Activated effector memory CD4-positive, alpha-beta T cell treated with anti-CD3 and anti-CD28 coated beads, Interleukin-2, amount 50 U/mL, for 16 hours (primary cell): ENCODE measurements around the gene SLC35F1.
A peak's percentile ranks its signal among the peaks of the same experiment; 100 is the strongest.
"Not testable (repeated sequence)": the region's sequence is repeated elsewhere in the genome, so short reads cannot be mapped to it uniquely, and the experiment has no call there.

Experiments
- DNase-seq: peaks from one replicate; pipeline ENCODE4 v3.0.0-alpha.2; 2020

SLC35F1 gene

DNA sequence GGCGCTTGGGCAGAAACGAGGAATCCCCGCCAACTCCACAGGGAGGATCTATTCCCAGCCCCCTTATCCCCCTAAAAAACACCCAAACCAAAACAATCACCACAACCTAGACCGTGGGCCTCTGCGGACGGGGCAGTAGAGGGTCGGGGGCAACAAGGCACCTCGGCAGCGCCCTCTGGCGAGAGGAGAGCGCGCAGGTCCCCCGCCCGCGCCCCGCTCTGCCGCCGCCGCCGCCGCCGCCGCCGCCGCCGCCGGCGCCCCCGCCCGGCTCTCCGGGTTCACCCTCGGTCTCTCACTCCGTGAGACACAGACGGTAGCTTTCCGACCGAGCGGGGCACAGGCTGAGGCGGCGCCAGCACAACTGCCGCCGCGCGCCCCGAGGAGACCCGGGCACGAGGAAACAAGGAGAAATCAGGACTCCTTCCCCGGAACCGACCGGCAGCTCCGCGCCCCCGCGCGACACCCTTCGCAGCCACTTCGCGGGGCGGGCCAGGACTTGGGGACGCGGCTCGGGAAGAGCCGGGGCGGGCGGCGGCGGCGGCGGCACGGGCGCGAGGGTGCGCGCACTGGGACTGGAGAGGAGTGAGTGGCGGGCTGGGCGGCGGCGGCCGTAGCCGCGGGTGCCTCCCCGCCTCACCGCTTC is at the start of gene SLC35F1:
Gene SLC35F1 (plus strand): TSS at position 307 of the 643 bp plus-strand sequence.
- DNase-seq: peak; percentile 70

DNA sequence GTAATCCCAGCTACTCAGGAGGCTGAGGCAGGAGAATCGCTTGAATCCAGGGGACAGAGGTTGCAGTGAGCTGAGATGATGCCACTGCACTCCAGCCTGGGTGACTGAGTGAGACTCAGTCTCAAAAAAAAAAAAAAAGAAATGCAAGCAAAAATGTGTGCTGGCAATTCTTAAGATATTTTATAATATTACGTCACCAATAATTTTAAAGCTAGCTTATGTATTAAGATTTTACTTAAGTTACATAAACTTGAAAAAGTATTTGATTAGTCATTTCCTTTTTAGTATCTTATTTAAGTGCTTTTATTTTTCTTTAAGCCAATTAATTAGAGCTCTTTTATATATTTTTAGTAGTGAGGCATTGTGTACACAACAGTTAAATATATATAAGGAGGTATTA is 48.5 kb upstream of the SLC35F1 start:
- DNase-seq: not testable (repeated sequence)

DNA sequence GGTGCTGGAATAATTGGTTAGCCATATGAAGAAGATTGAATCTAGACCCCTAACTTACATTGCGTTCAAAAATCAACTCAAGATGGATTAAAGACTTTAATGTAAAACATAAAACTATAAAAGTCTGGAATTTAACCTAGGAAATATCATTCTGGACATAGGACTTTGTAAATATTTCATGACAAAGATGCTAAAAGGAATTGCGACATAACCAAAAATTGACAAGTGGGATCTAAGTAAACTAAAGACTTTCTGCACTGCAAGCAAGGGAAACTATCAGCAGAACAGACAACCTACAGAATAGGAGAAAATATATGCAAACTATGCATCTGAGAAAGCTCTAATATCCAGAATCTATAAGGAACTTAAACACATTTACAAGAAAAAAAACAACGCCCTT is 45.5 kb upstream of the SLC35F1 start:
- DNase-seq: no peak

DNA sequence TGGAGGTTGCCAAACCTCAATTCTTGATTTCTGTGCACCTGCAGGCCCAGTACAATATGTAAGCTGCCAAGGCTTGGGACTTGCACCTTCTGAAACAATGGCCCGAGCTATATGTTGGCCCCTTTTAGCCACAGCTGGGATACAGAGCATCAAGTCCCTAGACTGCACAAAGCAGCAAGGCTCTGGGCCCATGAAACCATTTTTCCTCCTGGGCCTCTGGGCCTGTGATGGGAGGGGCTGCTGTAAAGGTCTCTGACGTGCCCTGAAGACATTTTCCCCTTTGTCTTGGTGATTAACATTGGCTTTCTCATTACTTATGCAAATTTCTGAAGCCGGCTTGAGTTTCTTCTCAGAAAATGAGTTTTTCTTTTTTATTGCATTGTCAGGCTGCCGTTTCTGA is 40.5 kb upstream of the SLC35F1 start:
- no peak for DNase-seq

DNA sequence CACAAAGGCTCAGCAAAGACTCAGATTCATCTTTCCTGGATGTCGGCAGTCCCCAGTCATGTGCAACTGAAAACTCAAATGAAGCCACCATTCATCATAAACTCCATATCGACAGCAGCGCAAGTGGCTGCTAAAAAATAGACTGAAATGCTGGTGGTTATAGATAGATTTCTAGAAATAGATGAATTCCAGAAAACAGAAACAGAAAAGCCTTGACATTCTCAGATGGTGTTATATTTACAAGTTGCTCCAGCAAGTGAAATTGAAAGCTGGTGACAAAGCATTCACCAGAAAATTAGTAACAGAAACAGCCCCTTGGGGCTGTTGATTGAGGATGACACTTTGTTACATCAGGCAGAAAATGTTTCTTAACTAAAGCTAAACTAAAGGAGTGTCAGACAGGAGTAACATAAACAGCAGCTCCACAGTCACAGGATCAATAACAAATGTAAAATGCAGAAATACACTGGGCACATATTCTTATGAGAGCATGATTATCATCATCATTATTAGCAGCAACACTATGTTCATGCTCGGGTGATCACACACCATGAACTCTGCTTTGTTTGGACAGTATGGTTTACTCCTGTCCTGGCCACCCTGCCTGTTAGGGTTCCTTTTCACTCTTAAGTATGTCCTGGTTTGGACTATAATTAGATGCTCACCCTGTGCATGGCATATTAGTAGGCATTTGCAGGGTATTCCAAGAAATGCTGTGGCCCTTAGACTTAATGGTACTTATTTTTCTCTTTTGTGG is 36.4 kb upstream of the SLC35F1 start:
- no peak for DNase-seq

DNA sequence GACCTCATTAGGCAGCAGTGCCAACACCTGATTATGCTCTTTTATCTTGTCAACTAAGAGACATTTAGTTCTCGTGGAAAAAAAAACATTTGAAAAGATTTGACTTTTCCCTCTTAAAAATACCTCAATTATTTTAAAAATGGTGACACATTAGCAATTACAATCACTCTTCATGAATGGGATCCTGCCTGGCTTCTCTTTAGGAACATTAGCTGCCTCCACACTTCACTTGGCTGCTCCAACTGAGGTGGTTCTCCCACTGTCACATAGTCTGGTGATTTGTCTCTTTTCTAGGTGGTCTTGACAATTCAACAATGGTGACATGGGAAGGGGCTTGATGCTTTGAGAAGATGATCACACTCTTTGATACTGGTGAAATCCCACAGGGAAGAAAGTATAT is 26.2 kb upstream of the SLC35F1 start:
- DNase-seq: no peak

DNA sequence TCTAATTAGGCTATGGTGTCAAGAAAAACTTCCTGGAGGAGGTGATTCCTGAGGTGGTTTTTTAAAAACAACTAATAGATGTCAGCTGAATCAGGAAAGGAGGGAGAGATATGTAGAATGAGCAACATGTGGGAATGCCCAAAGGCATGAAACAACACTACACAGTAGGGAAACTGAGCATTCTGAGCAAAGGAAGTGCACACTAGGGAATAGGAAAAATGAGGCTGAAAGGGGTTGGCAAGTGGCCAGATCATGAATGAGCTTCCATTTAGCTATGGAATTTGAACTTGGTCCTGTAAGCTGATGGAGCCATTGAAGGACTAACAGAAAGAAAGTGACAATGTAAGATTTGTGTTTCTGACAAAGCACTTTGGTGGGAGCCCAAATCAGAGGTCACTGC is 16.9 kb upstream of the SLC35F1 start:
- no peak for DNase-seq

DNA sequence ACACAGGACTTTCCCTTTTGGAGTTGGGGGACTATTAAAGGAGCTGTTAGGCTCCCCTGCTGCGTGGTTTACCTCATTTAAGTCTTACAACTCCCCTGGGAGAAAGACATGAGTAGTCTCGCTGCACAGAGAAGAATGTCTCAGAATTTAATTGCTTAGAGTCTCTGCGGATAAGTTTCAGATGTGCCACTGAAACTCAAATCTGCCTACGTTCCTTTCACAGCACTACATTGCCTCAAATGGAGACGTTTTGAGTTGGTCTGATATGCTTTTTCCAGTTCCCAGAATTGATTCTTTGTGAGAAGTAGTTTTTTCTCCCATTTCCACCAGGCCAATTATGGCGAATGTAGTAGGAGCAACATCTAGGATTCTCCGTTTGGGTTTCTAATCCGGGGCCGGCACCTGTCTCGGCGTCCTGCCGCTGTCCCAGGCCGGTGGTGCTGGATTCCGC is 532 bp upstream of the SLC35F1 start:
- no peak for DNase-seq

DNA sequence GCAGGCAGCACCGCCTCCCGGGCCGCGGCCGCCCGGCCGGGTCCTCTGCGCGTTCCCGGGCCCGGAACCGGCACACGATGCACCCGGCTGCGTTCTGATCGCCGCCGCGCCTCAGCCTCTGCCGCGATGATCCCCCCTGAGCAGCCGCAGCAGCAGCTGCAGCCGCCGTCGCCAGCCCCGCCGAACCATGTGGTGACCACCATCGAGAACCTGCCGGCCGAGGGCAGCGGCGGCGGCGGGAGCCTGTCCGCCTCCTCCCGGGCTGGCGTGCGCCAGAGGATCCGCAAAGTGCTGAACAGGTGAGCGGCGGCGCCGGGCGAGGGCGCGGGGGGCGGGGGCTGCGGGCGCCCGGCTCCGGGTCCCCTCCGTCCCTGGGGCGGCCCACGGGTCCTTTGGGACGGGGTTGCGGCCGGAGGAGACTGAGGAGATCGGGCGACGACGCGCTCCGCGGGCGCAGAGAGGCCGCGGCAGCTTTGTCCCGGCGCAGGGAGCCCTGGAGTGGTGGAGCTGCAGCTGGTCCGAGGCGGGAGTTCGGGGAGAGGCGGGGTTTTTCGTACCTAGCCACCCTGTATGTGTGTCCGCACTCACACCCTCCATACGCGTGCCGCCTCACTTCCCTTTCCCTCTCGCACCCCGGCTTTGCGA is 659 bp downstream of the SLC35F1 start:
- DNase-seq: no peak

DNA sequence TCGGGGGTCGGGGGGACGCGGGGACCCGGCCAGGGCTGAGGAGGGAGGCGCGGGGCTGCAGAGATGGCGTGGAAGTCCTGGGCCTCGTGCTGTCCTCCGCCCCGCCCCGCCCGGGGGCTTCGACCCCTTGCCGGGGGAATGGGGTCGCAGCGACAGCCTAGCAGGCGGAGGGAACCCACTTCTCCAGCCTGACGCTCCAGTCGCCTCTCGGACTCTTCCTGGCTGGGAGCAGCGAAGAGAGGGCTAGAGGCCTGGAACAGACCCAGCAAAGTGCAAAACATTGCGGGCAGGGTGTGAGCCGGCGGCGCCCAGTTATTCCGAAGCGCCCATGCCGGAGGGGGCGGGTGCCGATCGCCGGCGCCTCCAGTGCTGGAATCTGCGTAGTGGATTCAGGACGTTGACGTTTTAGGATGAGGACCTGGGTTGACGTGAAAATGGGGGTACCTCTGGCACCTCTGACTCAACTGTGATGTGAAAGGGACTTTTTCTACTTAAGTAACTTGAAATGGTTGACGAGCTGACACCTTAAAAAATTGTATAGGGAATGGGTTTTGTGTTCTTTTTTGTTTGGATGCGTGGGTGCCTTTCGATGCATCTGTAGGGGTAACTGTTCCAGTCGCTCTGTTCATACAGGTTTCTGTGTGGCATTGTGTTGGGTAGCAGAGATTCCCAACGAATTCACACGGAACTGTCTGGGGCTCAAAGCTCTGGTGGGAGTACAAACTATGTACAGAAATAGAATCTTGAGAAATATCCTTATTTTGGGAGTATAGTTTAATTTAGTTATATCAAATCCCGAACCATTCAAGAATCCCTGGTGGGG is 1.4 kb downstream of the SLC35F1 start:
- no peak for DNase-seq

DNA sequence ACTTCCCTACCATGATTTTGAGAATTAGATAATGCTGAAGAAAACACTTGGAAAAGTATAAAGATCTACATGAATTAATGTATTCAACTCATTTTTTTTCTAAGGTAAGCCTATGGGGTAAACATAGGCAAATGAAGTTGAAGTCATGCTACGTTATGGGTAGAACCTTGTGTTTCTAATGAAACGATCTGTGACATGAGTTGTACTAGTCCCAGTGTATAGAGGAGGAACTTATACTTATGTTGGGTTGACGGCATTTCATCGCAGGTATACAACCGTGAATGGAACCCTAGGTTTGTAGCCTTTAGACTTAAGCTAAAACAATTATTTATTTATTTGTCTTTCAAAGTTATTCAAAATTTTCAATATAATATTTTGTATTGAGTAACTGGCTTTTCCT is 2.6 kb downstream of the SLC35F1 start:
- no peak for DNase-seq

DNA sequence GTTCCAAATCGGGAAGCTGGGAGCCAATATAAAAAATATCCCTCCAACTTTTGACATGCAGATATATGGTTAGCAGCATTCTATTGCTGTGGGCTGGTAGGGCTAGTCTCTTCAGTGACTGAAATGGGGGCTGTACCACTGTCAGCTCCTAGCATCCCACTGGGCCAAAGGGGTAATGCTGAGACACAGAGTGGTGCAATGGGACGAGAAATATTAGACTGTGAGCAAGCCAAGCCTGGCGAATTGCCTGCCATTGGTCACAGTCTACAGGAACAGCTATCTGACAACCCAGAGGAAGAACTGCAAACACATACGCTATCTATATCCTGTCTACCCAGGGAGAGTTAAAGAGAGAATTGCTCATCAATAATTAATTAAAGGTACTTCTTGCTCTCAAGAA is 3.5 kb downstream of the SLC35F1 start:
- DNase-seq: no peak

DNA sequence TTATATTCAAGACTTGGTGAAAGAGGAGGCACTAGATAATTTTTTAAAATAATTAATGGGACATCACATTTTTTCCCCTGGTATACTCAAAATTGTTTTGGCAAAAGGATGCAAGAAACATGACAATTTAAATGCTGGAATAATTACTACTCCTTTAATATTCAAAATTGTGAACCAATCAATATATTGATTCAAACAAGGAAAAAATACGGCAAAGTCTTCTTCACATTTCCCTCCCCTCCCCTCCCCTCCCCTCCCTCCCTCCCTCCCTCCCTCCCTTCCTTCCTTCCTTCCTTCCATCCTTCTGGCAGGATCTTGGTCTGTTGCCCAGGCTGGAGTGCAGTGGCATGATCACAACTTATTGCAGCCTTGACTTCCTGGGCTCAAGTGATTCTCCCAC is 4.1 kb downstream of the SLC35F1 start:
- no peak for DNase-seq

DNA sequence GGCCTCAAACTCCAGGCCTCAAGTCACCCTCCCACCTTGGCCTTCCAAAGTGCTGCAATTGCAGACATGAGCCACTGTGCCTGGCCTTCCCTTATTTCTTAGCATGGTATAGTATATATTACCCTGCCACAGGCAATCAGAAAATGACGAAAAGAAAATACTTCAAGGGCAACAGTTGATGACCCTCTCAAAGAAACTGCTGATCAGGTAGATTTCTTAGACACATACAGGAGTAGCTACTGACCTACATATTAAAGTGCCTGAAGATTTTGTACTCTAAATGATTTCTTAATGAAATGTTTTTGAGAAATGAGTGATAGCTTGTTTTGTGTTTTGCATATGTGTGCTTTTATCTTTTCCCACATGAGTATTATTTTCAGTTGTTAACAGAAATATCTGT is 4.6 kb downstream of the SLC35F1 start:
- DNase-seq: no peak

DNA sequence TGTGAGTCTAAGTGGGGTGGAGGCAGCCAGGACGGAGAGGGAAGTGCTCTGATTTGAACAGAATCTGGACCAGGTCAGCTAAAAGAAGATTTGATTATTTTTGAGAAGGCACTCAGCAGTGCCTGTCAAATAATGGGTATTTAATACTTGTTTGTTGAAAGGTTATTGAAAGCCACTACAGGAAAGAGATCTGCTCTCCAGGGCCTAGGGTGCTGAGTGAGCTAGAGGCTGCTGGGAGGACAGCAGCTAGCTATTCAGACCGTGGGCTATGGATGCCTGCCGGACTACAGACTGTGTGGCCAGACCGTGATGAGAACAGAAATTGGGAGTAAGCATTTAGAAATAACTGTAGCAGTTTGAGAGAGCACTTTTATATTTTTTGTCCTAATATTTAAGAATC is 8.8 kb downstream of the SLC35F1 start:
- no peak for DNase-seq

DNA sequence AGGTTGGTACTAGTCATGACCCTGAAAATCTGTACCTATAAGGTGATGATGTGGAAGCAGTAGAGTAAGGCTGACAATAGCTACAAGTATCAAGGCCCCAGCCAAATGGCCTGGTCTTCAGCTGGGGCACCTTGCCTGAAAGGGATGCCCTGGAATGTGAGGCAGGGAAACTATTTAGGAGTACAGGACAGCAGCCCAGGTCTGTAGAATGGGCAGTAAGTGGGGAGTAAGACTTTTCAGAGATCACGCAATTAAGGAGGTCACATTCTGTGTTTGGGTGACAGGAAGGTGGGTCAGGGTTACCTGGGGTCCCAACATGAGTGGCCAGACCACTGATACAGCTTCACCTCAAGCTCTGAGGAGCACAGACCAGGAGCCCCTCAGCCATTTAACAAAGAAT is 9.4 kb downstream of the SLC35F1 start:
- no peak for DNase-seq

DNA sequence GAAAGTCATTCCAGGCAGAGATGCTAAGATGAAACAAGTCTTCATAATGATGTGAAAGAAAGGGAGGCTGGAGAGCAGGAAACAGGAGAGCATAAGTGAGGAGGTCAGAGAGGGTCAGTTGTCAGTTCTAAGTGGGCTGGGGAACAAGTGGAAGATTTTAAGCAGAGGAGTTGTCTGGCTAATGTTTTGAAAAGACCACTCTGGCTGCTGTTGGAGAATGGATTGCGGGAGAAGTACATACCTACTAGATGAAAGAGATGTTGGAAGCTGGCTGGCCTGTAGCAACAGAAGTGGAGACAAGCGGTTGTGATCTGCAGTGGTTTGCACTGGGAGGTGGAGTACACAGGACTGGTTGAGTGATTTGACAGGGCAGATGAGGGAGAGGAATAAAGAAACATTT is 10.1 kb downstream of the SLC35F1 start:
- no peak for DNase-seq

DNA sequence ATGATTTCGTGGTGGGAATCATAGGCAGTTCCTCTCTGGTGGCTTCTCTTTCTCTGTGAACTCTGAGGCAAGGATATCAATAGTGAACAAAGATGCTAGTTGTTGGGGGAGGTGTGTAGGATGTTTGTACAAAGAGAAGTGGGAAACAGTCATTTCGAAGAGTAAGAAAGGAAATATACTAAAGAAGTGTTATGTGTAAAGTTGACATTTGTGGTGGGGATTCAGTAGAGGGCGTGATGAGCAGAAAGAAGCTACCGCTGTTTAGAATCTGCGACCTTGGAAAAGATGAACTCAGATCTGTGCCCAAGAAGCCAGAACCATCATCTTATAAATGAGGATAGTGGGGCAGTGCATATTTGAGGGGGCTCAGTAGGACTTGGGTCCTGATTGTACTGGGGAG is 11.4 kb downstream of the SLC35F1 start:
- no peak for DNase-seq

DNA sequence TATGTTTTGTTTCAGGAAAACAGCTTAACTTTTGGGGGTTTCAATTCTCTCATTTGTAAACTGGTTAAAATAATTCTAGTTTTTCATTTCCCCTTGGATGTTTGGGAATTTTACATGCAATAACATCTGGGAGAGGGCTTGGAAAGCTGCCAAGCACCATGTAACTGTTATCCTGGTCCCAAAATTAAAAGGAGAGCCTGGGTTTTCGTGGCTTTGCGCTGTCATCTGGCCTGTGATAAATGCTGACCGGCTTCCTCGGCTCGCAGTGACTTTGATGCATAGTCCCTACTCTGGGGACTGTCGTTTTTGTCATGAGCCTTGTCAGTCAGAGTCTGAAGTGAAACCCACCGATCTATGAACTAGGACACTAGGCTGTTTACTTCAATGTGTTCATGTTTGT is 12.2 kb downstream of the SLC35F1 start:
- DNase-seq: no peak

DNA sequence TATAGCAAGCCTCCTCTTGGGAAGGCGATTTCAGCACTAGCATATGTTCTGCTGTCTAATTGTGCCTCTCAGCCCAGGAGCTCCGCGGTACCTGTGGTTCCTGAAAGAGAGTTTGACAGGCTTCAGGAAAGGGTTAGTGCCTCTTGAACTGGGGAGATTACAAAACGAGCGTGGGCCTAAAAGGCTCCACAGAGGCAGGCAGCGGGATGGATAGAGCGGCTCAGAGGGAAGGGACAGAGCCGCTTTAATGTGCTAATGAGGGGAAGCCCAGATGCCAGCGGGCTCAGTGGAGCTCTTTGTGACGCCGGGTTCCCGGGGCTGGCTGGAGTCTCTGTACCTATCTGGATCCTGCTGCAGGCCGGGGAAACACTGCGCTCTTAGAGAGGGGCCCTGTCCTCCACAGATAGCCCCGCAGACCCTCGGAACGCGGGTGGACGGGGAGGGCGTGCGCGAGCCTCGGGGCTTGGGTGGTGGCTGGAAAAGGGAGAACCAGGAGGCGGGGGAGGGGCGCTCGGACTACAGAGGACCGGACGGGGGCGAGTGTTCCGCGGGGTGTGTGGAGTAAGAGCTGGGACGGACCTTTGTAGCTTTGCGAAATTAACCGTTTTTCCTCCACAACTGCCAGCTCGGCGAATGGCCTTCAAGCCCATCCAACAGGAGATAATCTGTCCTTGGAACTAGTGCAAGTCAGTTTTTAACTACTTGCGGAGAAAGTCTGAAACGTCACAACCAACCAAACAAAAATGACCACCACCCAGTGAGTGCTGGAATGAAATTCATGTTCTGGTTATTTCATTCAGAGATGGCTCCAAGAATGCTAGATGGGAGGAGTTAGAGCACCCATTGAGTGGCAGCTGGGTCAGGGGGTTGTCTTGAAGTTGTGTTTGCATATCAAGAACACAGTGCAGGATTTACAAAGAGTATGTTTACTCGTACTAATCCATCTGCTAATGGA is 13.0 kb downstream of the SLC35F1 start:
- no peak for DNase-seq

DNA sequence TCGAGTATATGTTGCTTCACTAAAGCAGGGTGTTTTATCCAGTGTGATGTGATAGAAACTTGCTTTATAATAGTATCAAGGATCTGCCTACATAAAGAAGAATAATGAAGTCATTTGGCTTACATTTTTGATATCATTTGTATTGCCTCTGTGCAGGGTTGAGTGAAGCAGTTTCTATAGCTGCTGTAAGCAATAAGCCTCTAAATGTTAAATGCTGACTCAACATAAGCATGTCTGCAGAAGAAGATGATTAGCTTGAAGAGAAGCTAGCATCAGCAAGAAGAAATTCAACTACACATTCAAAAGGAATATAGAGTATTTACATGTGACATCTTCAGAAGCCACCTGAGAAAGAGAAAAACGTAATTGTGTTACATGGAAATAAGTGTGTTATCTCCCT is 17.6 kb downstream of the SLC35F1 start:
- DNase-seq: no peak

DNA sequence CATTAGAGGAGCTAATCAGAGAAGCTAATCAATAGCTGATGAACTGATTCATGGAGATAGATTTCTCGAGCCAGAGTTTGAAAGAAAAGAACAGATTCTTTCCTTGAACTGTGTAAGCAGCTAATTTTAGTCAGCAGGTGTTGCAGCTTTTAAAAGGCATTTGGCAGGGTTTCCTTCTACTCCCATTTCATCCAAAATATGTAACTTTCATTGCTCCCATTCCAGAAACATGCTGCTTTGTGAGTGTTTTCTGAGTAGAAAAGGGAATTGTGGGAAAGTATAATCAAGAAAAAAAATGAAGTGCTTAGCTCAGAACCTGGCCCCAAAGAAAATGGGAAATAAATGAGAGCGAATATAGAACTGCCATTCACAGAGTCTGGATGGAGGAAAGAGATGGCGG is 20.8 kb downstream of the SLC35F1 start:
- DNase-seq: no peak
